ENCODE data around the gene GCK.
A peak's percentile ranks its signal among the peaks of the same experiment; 100 is the strongest.
"Not testable (repeated sequence)": the region's sequence is repeated elsewhere in the genome, so short reads cannot be mapped to it uniquely, and the experiment has no call there.

Gene GCK

GRCh38 chr7:44200699-44201461 lies 11.6 kb upstream of the GCK start, which contains the start of gene YKT6:
YKT6 (plus strand) TSS chr7:44200978; CDS start chr7:44201136, 158 bp downstream.
- peak; percentile 94 for DNase-seq

- not testable (repeated sequence) for DNase-seq
These were observed 10.9 kb upstream of the GCK start for GRCh38 chr7:44200163-44200562.

- DNase-seq, result no peak
These were observed 8.2 kb upstream of the GCK start for GRCh38 chr7:44197474-44197873.

- no peak for DNase-seq
These were observed 7.2 kb upstream of the GCK start for GRCh38 chr7:44196450-44196872.

GRCh38 chr7:44195889-44196288 lies 6.7 kb upstream of the GCK start:
- DNase-seq, result no peak

- DNase-seq, result no peak
These were observed 5.4 kb upstream of the GCK start for GRCh38 chr7:44194562-44195145.

GRCh38 chr7:44194069-44194468 lies 4.8 kb upstream of the GCK start:
- no peak for DNase-seq

GRCh38 chr7:44193011-44193802 lies 4.0 kb upstream of the GCK start:
- DNase-seq, result no peak

- no peak for DNase-seq
These were observed 1.9 kb upstream of the GCK start for GRCh38 chr7:44191171-44191570.

GRCh38 chr7:44189993-44190872 lies 994 bp upstream of the GCK start:
- no peak for DNase-seq

GRCh38 chr7:44188480-44189225 lies 586 bp downstream of the GCK start:
- DNase-seq, result no peak

- DNase-seq, result no peak
These were observed 1.4 kb downstream of the GCK start for GRCh38 chr7:44187636-44188416.

GRCh38 chr7:44186736-44187135 lies 2.5 kb downstream of the GCK start:
- no peak for DNase-seq

GRCh38 chr7:44185729-44186128 lies 3.5 kb downstream of the GCK start:
- DNase-seq, result no peak

GRCh38 chr7:44184873-44185446 lies 4.3 kb downstream of the GCK start:
- DNase-seq, result no peak

GRCh38 chr7:44184206-44184872 lies 4.9 kb downstream of the GCK start:
- no peak for DNase-seq

GRCh38 chr7:44183386-44183785 lies 5.9 kb downstream of the GCK start:
- no peak for DNase-seq

GRCh38 chr7:44182827-44183226 lies 6.4 kb downstream of the GCK start:
- DNase-seq, result no peak

- no peak for DNase-seq
These were observed 8.6 kb downstream of the GCK start for GRCh38 chr7:44180631-44181030.

GRCh38 chr7:44177570-44178131 lies 11.6 kb downstream of the GCK start:
- DNase-seq, result no peak

Measured in NCI-H1436 (cell line).